K562 (cell line): Measurements from ENCODE around the gene C4orf50. TPM values are rescaled to one million over a fixed set of nuclear protein-coding genes. Genes with fewer than 3 reads are reported as not detected.

Experiments used
- ASH1L ChIP-seq: fragments of 450-650 bp; IDR thresholded peaks from 2 replicates; pipeline ENCODE4 v1.6.1; 2018; ENCODE audit warnings: borderline replicate concordance, mild to moderate bottlenecking, low read depth; ENCODE audit not compliant: partially characterized antibody
- FOSL1 ChIP-seq: fragments of 200-800 bp; sonication (Bioruptor generic); conservative IDR thresholded peaks from 2 replicates; pipeline ENCODE4 v1.6.1; 2016; ENCODE audit warnings: missing genetic modification characterization, missing compliant biosample characterization
- MBD2 ChIP-seq: sonication (generic); IDR thresholded peaks from 2 replicates; pipeline ENCODE4 v1.6.1; 2016; ENCODE audit warnings: low read depth, borderline replicate concordance
- MNT ChIP-seq, 2 experiments: fragments of 450-650 bp; conservative IDR thresholded peaks; 2 replicates each; pipeline ENCODE4 v1.6.1; 2017; ENCODE audit warnings: mild to moderate bottlenecking in 2 of 2, moderate library complexity in 2 of 2
- STAT5A ChIP-seq: IDR thresholded peaks from 2 replicates; pipeline ENCODE4 v1.6.1; 2012; ENCODE audit warnings: low read length, inconsistent platforms, borderline replicate concordance
- ZFX ChIP-seq: sonication (generic); formaldehyde crosslinking; IDR thresholded peaks from 2 replicates; pipeline ENCODE4 v1.8.0; 2022; ENCODE audit warnings: mild to moderate bottlenecking, missing genetic modification reagents, moderate library complexity
- polyA plus RNA-seq, 8 experiments: library from polyadenylated mRNA; depleted of rRNA in 4 of 8; stranded (reverse) in 5 of 8; unstranded in 3 of 8; fragments of >200 nt; fragmentation: Nextera tagmentation in 2 of 8; fragmentation: Illumina TruSeq in 1 of 8; extraction: Ambion mirVana in 2 of 8; extraction: Trizol in 1 of 8; gene quantifications; 2 replicates each; pipeline versions ENCODE4 v1.2.1 to v1.2.3, GENCODE V29; 2011 to 2014; ENCODE audit warnings: inconsistent platforms in 1 of 8, missing spikeins in 1 of 8
- total RNA-seq, 7 experiments: library from RNA; depleted of rRNA in 6 of 7; stranded (reverse); fragments of >200 nt in 6 of 7; fragmentation: Illumina TruSeq in 2 of 7; extraction: Trizol in 2 of 7; gene quantifications; 2 replicates each; pipeline versions ENCODE4 v1.2.1 to v1.2.3, GENCODE V29; 2011 to 2021; ENCODE audit warnings: low replicate concordance in 1 of 7
- TF ChIP-seq, protein P1 (sequence below): fragments of 200-600 bp; sonication (generic); IDR thresholded peaks from one replicate; pipeline ENCODE4 v1.6.1; 2012; ENCODE audit warnings: mild to moderate bottlenecking, low read depth, low read length, inconsistent platforms

C4orf50 gene
- total and polyA plus RNA-seq, 9 of the 15 experiments (the other 6 are each of a cell fraction or from before 2014, with no cell fraction given): not detected

DNA sequence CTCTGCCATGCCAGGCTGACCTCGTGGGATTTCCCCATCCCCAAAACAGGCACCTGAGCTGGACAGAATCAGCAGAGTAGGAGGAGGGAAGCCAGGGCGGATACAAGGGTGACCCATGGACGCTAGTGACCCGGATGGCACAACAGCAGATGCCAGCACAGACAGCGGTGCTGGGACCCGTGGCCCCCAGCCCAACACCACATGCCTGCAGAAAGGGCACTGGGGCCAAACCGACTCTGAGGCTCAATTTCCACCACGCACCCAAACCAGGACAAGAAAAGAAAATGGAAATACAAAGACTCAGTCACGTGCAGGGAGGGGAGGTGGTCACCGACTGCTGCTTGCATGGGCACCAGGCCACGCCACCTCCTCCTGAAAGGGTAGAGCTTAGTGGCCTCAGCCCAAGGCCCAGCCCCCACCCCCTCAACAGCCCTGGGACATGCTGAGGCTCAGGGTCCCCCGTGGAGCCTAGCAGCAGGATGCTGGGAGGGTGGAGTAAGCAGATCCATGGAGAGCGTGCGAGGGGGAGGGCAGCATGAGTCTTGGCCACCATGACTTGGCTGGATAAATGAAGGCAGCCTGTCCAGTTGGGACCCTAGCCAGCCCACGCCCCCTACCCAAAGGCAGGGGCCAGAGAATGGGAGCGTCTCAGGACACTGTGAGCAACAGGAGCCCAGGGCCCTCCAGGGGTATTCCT, 47.7 kb downstream of the C4orf50 start (continued):
- TF ChIP-seq, protein P1, sequence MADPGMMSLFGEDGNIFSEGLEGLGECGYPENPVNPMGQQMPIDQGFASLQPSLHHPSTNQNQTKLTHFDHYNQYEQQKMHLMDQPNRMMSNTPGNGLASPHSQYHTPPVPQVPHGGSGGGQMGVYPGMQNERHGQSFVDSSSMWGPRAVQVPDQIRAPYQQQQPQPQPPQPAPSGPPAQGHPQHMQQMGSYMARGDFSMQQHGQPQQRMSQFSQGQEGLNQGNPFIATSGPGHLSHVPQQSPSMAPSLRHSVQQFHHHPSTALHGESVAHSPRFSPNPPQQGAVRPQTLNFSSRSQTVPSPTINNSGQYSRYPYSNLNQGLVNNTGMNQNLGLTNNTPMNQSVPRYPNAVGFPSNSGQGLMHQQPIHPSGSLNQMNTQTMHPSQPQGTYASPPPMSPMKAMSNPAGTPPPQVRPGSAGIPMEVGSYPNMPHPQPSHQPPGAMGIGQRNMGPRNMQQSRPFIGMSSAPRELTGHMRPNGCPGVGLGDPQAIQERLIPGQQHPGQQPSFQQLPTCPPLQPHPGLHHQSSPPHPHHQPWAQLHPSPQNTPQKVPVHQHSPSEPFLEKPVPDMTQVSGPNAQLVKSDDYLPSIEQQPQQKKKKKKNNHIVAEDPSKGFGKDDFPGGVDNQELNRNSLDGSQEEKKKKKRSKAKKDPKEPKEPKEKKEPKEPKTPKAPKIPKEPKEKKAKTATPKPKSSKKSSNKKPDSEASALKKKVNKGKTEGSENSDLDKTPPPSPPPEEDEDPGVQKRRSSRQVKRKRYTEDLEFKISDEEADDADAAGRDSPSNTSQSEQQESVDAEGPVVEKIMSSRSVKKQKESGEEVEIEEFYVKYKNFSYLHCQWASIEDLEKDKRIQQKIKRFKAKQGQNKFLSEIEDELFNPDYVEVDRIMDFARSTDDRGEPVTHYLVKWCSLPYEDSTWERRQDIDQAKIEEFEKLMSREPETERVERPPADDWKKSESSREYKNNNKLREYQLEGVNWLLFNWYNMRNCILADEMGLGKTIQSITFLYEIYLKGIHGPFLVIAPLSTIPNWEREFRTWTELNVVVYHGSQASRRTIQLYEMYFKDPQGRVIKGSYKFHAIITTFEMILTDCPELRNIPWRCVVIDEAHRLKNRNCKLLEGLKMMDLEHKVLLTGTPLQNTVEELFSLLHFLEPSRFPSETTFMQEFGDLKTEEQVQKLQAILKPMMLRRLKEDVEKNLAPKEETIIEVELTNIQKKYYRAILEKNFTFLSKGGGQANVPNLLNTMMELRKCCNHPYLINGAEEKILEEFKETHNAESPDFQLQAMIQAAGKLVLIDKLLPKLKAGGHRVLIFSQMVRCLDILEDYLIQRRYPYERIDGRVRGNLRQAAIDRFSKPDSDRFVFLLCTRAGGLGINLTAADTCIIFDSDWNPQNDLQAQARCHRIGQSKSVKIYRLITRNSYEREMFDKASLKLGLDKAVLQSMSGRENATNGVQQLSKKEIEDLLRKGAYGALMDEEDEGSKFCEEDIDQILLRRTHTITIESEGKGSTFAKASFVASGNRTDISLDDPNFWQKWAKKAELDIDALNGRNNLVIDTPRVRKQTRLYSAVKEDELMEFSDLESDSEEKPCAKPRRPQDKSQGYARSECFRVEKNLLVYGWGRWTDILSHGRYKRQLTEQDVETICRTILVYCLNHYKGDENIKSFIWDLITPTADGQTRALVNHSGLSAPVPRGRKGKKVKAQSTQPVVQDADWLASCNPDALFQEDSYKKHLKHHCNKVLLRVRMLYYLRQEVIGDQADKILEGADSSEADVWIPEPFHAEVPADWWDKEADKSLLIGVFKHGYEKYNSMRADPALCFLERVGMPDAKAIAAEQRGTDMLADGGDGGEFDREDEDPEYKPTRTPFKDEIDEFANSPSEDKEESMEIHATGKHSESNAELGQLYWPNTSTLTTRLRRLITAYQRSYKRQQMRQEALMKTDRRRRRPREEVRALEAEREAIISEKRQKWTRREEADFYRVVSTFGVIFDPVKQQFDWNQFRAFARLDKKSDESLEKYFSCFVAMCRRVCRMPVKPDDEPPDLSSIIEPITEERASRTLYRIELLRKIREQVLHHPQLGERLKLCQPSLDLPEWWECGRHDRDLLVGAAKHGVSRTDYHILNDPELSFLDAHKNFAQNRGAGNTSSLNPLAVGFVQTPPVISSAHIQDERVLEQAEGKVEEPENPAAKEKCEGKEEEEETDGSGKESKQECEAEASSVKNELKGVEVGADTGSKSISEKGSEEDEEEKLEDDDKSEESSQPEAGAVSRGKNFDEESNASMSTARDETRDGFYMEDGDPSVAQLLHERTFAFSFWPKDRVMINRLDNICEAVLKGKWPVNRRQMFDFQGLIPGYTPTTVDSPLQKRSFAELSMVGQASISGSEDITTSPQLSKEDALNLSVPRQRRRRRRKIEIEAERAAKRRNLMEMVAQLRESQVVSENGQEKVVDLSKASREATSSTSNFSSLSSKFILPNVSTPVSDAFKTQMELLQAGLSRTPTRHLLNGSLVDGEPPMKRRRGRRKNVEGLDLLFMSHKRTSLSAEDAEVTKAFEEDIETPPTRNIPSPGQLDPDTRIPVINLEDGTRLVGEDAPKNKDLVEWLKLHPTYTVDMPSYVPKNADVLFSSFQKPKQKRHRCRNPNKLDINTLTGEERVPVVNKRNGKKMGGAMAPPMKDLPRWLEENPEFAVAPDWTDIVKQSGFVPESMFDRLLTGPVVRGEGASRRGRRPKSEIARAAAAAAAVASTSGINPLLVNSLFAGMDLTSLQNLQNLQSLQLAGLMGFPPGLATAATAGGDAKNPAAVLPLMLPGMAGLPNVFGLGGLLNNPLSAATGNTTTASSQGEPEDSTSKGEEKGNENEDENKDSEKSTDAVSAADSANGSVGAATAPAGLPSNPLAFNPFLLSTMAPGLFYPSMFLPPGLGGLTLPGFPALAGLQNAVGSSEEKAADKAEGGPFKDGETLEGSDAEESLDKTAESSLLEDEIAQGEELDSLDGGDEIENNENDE: no peak
- TF ChIP-seq FOSL1 (tag) (no peak), STAT5A (no peak), MNT (conservative IDR thresholded peaks at IDR 0.05) (no peak), ZFX (no peak), MBD2 (no peak), ASH1L (no peak)
